ENCODE results near the gene CAPRIN2. TPM values are rescaled to one million over a fixed set of nuclear protein-coding genes. Genes with fewer than 3 reads are reported as not detected.
A peak's percentile ranks its signal among the peaks of the same experiment; 100 is the strongest.

Gene CAPRIN2
- total and polyA plus RNA-seq, 2 of the 4 experiments (the other 2 are of a cell fraction): 18.9 to 23.8 TPM

GRCh38 chr12:30732954-30733637 lies 21.7 kb downstream of the CAPRIN2 start:
- no peak; the same call in 1 of the 2 replicates for ATAC-seq (ENCODE audit: low read depth)
- CTCF ChIA-PET: no interaction called here
- no peaks in the 10 kb centered on the region for H3K9me1 ChIP-seq (ENCODE audit: insufficient read depth, low read length)
- intact Hi-C loops (cut with micrococcal nuclease) (no loop called here), in situ Hi-C loops (cut with MboI; ENCODE audit: low sequenced_read_pairs) (no loop called here), dilution Hi-C loops (cut with HindIII; ENCODE audit: low sequenced_read_pairs, unreplicated experiment) (no loop called here)
- no peaks in the 10 kb centered on the region for H3K27me3 ChIP-seq (ENCODE audit: control insufficient read depth, insufficient read depth, low read length)
- H3K56ac ChIP-seq (ENCODE audit: extremely low read depth, insufficient read depth, low read length): no peak overlapping the region
- no peak overlapping the region for H2AK5ac ChIP-seq (ENCODE audit: low read depth, low read length)
- no peak overlapping the region for H3K18ac ChIP-seq (ENCODE audit: low read depth, low read length)
- no peaks in the 10 kb centered on the region for H4K20me1 ChIP-seq (ENCODE audit: insufficient read depth, low read length)
- H2BK20ac ChIP-seq (ENCODE audit: low read depth, low read length): no peak overlapping the region
- no TSS peak for BruUV-seq (replicated peaks)
- no peak overlapping the region for H2BK15ac ChIP-seq (ENCODE audit: low read depth, low read length)
- WGBS, 2 experiments (ENCODE audit: extremely low coverage in 2 of 2, insufficient read length in 1 of 2): no CpG with 5 or more reads among the region's 2 CpGs
- H4K8ac ChIP-seq (ENCODE audit: low read depth in 2 of 2, low read length in 2 of 2): no peak overlapping the region
- peak; percentile 17 for DNase-seq
- no peak overlapping the region for H2BK5ac ChIP-seq (ENCODE audit: low read depth, low read length, poor library complexity, severe bottlenecking)
- no peak overlapping the region for H3K4me2 ChIP-seq (ENCODE audit: low read depth, low read length)
- no peak overlapping the region for H3K14ac ChIP-seq (replicated peaks; ENCODE audit: low read depth, low read length)
- no peak overlapping the region for H4K5ac ChIP-seq (ENCODE audit: low read depth, low read length)
- no peak overlapping the region for H2BK120ac ChIP-seq (ENCODE audit: low read depth, low read length)
- no peak overlapping the region for H3K23ac ChIP-seq (ENCODE audit: low read depth, low read length)
- no peak for TF ChIP-seq CEBPB (IDR thresholded peaks at IDR 0.05; ENCODE audit: low read depth, low read length)
- TF ChIP-seq RCOR1 (IDR thresholded peaks at IDR 0.05; ENCODE audit: insufficient replicate concordance, low read length): no peak
- H3K9ac ChIP-seq (ENCODE audit: low read depth, low read length): no peak overlapping the region
- peaks cover 16 to 17% of the 10 kb centered on the region in 2 experiments for H3K79me1 ChIP-seq (ENCODE audit: low read depth in 1 of 2, low read length in 2 of 2)
- H3K4me1 ChIP-seq (ENCODE audit: control insufficient read depth, insufficient read depth, low read length): peaks cover 3% of the 10 kb centered on the region
- no peak overlapping the region for H3K4me3 ChIP-seq (ENCODE audit: insufficient read depth, low read depth, low read length)
- H2AK9ac ChIP-seq (replicated peaks; ENCODE audit: low read depth, low read length, poor library complexity): no peak overlapping the region
- no peak overlapping the region for H4K91ac ChIP-seq (ENCODE audit: insufficient read depth, low read depth, low read length)
- no peaks in the 10 kb centered on the region for H3K9me3 ChIP-seq (ENCODE audit: control insufficient read depth, insufficient read depth, low read length)
- peaks cover 16% of the 10 kb centered on the region for H3K36me3 ChIP-seq (ENCODE audit: control insufficient read depth, insufficient read depth, low read length)
- H3K27ac ChIP-seq (ENCODE audit: insufficient read depth, low read length): no peak overlapping the region
- POLR2A ChIA-PET (ENCODE audit: unreplicated experiment): no interaction called here
- no peak overlapping the region for H3K4ac ChIP-seq (ENCODE audit: low read depth, low read length)
- no peak overlapping the region for H2AFZ ChIP-seq (replicated peaks; ENCODE audit: low read length, poor library complexity)

All from IMR-90 (cell line).